Astrocyte (in vitro differentiated cells and primary cell): Measurements from ENCODE around the gene ST6GALNAC2. TPM values are rescaled to one million over a fixed set of nuclear protein-coding genes. Genes with fewer than 3 reads are reported as not detected.
A peak's percentile ranks its signal among the peaks of the same experiment; 100 is the strongest.
"Not testable (repeated sequence)": the region's sequence is repeated elsewhere in the genome, so short reads cannot be mapped to it uniquely, and the experiment has no call there.

Experiments used
- DNase-seq: peaks from one replicate; pipeline ENCODE4 v3.0.0-alpha.2; 2010; ENCODE audit warnings: low read depth
- FAIRE-seq: peaks from 2 replicates; lab custom pipeline; 2011; peaks lifted over from hg19 to GRCh38; lab: Jason Lieb, UNC
- H2AFZ ChIP-seq: 2 replicates; pipeline ENCODE4 v1.6.0; 2012; ENCODE audit warnings: low read depth, low read length, inconsistent platforms
- H3K27ac ChIP-seq: 2 replicates; pipeline ENCODE4 v1.5.1; 2011; ENCODE audit warnings: low read depth, low read length, inconsistent platforms
- H3K27me3 ChIP-seq: 2 replicates; pipeline ENCODE4 v1.6.0; 2011; ENCODE audit warnings: low read length, inconsistent platforms; ENCODE audit not compliant: insufficient read depth
- H3K36me3 ChIP-seq: 2 replicates; pipeline ENCODE4 v1.5.1; 2011; ENCODE audit warnings: low read length, inconsistent platforms; ENCODE audit not compliant: insufficient read depth
- H3K4me1 ChIP-seq: 2 replicates; pipeline ENCODE4 v1.5.1; 2011; ENCODE audit warnings: low read length, inconsistent platforms; ENCODE audit not compliant: insufficient read depth
- H3K4me2 ChIP-seq: 2 replicates; pipeline ENCODE4 v1.6.0; 2012; ENCODE audit warnings: low read length, inconsistent platforms
- H3K4me3 ChIP-seq: 2 replicates; pipeline ENCODE4 v1.5.1; 2011; ENCODE audit warnings: low read depth, mild to moderate bottlenecking, low read length, inconsistent platforms; ENCODE audit not compliant: insufficient read depth
- H3K79me2 ChIP-seq: 2 replicates; pipeline ENCODE4 v1.6.0; 2012; ENCODE audit warnings: mild to moderate bottlenecking, low read length, inconsistent platforms; ENCODE audit not compliant: insufficient read depth
- H3K9ac ChIP-seq: 2 replicates; pipeline ENCODE4 v1.6.0; 2012; ENCODE audit warnings: mild to moderate bottlenecking, low read length, inconsistent platforms
- H3K9me3 ChIP-seq: 2 replicates; pipeline ENCODE4 v1.5.1; 2012; ENCODE audit warnings: low read depth, mild to moderate bottlenecking, low read length, inconsistent platforms; ENCODE audit not compliant: insufficient read depth
- H4K20me1 ChIP-seq: 2 replicates; pipeline ENCODE4 v1.6.0; 2012; ENCODE audit warnings: low read length, inconsistent platforms; ENCODE audit not compliant: insufficient read depth
- H3K27ac Mint-ChIP-seq: one replicate; pipeline ENCODE4 v1.8.0; 2021; ENCODE audit warnings: mild to moderate bottlenecking, mixed read lengths; ENCODE audit not compliant: unreplicated experiment
- H3K27me3 Mint-ChIP-seq: one replicate; pipeline ENCODE4 v1.8.0; 2021; ENCODE audit warnings: low read depth, mixed read lengths; ENCODE audit not compliant: unreplicated experiment
- H3K36me3 Mint-ChIP-seq: one replicate; pipeline ENCODE4 v1.8.0; 2021; ENCODE audit warnings: low read depth, mixed read lengths; ENCODE audit not compliant: unreplicated experiment
- H3K4me1 Mint-ChIP-seq: one replicate; pipeline ENCODE4 v1.8.0; 2021; ENCODE audit warnings: low read depth, mixed read lengths; ENCODE audit not compliant: unreplicated experiment
- H3K4me3 Mint-ChIP-seq: one replicate; pipeline ENCODE4 v1.8.0; 2021; ENCODE audit warnings: mild to moderate bottlenecking, moderate library complexity, mixed read lengths; ENCODE audit not compliant: unreplicated experiment
- H3K9me3 Mint-ChIP-seq: one replicate; pipeline ENCODE4 v1.8.0; 2021; ENCODE audit warnings: mild to moderate bottlenecking, mixed read lengths; ENCODE audit not compliant: unreplicated experiment
- EZH2 ChIP-seq: IDR thresholded peaks from 2 replicates; pipeline ENCODE4 v1.6.1; 2012; ENCODE audit warnings: mild to moderate bottlenecking, low read length, inconsistent platforms; ENCODE audit not compliant: insufficient read depth
- total RNA-seq: library from RNA; stranded (reverse); gene quantifications from 2 replicates; pipeline ENCODE4 v1.2.1, GENCODE V29; 2021
- TF ChIP-seq, protein P1 (sequence below): IDR thresholded peaks from 2 replicates; pipeline ENCODE4 v1.5.1; 2011; ENCODE audit warnings: low read depth, mild to moderate bottlenecking, inconsistent platforms, low read length, moderate library complexity; ENCODE audit not compliant: insufficient read depth

Gene ST6GALNAC2
- total RNA-seq, 1 donor from 2014 or later: 0.79 TPM

DNA sequence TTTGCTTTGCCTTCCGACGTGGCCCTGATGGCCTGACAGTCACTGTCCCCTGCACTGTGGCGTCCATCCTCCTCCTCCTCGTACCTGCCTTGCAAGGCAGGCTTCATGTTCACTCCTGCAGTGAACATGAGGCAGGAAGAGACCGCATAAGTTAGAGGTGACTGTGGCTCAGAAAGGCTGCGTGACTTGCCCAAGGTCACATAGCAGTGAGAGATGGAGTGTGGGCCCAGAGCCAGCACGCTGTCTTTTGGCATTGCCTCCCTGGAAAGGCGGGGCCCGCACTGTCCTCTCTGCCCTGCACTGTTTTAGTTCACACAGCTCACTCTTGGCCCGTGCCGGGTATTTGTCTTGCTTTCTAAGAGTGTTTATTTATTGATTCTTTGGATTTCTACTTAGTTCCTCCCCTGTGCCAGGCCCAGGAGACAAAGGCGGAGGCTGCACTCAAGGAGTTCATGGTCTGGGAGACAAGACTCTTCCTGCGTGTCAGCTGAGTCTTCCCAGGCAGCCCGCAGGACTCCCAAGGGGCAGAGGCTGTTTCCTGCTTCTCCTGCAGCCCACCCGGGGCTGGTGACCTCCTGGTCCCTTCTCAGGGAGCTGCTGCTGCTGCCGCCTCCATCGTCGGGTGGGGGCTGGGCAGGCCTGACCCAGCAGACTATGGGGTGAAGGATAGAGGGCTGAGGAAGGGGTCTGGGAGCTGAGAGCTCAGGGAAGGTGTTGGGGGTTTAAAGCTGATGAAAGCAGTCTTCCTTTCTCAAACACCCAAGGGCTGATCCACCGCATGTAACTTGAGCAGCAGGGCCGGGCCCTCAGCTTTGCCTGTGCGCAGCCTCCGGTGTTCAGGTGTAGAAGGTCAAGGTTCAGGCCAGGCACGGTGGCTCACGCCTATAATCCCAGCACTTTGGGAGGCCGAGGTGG is 60.8 kb downstream of the ST6GALNAC2 start:
- DNase-seq (no peak), FAIRE-seq (no peak)
- Mint-ChIP-seq H3K4me3 (no peak overlapping the region), H3K27ac (no peak overlapping the region), H3K27me3 (peaks cover 17% of the 10 kb centered on the region), H3K36me3 (no peaks in the 10 kb centered on the region), H3K4me1 (peaks cover 6% of the 10 kb centered on the region), H3K9me3 (no peaks in the 10 kb centered on the region)
- H2AFZ ChIP-seq: peak overlapping the region; percentile 13
- peak overlapping the region; percentile 10 for H3K9ac ChIP-seq
- no peak overlapping the region for H3K4me3 ChIP-seq
- H3K4me2 ChIP-seq: peak overlapping the region; percentile 34
- no peaks in the 10 kb centered on the region for H3K27me3 ChIP-seq
- no peaks in the 10 kb centered on the region for H3K36me3 ChIP-seq
- no peaks in the 10 kb centered on the region for H3K9me3 ChIP-seq
- no peaks in the 10 kb centered on the region for H3K79me2 ChIP-seq
- H4K20me1 ChIP-seq: no peaks in the 10 kb centered on the region
- TF ChIP-seq EZH2: no peak
- TF ChIP-seq, protein P1, sequence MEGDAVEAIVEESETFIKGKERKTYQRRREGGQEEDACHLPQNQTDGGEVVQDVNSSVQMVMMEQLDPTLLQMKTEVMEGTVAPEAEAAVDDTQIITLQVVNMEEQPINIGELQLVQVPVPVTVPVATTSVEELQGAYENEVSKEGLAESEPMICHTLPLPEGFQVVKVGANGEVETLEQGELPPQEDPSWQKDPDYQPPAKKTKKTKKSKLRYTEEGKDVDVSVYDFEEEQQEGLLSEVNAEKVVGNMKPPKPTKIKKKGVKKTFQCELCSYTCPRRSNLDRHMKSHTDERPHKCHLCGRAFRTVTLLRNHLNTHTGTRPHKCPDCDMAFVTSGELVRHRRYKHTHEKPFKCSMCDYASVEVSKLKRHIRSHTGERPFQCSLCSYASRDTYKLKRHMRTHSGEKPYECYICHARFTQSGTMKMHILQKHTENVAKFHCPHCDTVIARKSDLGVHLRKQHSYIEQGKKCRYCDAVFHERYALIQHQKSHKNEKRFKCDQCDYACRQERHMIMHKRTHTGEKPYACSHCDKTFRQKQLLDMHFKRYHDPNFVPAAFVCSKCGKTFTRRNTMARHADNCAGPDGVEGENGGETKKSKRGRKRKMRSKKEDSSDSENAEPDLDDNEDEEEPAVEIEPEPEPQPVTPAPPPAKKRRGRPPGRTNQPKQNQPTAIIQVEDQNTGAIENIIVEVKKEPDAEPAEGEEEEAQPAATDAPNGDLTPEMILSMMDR: no peak
- no peak overlapping the region for H3K27ac ChIP-seq
- peaks cover 37% of the 10 kb centered on the region for H3K4me1 ChIP-seq

DNA sequence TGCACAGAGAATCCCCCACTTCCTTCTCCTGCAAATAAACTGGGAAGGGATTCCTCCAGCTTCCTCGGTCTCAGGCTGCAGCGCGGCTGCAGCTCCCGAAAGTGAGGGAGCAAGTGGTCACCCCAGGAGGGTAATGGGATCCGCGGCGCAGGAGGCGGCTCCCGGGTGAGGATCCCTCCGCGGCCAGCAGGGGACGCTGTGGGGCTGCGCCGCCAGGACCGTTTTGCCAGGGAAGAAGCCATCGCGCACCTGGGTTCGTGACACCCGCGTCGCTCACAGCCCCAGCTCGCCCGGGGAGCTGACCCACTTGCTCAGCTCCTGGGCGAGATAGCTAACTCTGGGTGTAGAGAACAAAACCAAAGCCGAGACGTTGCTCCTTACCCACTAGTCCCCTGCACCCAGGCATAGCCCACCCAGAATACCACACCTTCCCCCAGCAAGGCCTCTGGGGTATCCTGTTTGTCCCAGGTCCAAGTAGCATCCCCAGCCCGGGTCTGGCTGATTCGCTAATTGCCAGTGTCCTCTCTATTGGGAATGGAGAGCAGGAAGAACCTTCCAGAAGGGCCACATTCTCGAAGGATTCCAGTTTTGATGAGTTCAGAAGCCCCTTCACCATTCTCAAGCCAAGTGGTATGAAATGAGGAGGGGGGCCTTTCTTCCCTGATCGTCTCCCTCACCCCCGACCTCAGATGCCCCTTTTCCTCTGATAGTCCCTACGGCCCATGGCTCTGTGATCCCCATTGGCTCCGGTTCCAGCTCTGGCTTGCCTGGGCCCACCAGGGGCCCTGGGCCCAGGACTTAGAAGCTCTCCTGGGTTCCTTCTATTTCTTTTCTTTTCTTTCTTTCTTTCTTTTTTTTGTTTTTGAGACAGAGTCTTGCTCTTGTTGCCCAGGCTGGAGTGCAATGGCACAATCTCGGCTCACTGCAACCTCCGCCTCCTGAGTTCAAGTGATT is 62.3 kb downstream of the ST6GALNAC2 start:
- H3K4me1 ChIP-seq: peaks cover 23% of the 10 kb centered on the region
- no peak overlapping the region for H3K9ac ChIP-seq
- Mint-ChIP-seq H3K4me1 (peaks cover 2% of the 10 kb centered on the region), H3K9me3 (no peaks in the 10 kb centered on the region), H3K27me3 (peaks cover 23% of the 10 kb centered on the region), H3K36me3 (no peaks in the 10 kb centered on the region), H3K27ac (no peak overlapping the region), H3K4me3 (no peak overlapping the region)
- no peak for FAIRE-seq
- H3K27me3 ChIP-seq: no peaks in the 10 kb centered on the region
- TF ChIP-seq, protein P1: peak; percentile 79
- TF ChIP-seq EZH2: no peak
- H3K4me3 ChIP-seq: peak overlapping the region; percentile 37
- peak overlapping the region; percentile 74 for H3K4me2 ChIP-seq
- DNase-seq: no peak
- H3K79me2 ChIP-seq: no peaks in the 10 kb centered on the region
- no peaks in the 10 kb centered on the region for H3K9me3 ChIP-seq
- no peak overlapping the region for H3K27ac ChIP-seq
- H3K36me3 ChIP-seq: no peaks in the 10 kb centered on the region
- no peaks in the 10 kb centered on the region for H4K20me1 ChIP-seq
- peak overlapping the region; percentile 39 for H2AFZ ChIP-seq

DNA sequence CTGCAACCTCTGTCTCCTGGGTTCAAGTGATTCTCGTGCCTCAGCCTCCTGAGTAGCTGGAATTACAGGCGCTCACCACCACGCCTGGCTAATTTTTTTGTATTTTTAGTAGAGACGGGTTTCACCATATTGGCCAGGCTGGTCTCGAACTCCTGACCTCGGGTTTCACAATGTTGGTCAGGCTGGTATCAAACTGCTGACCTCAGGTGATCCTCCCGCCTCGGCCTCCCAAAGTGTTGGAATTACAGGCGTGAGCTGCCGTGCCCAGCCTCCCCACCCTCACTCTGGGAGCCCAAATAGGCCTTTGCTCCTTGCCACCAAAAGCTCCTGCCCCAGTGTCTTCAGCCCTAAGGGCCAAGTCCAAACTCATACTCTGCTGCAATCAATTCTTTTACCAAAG is 64.0 kb downstream of the ST6GALNAC2 start:
- H3K9me3 ChIP-seq: not testable (repeated sequence)

More for the DNA sequence above, 64.0 kb downstream of the ST6GALNAC2 start:
- not testable (repeated sequence) for H3K36me3 Mint-ChIP-seq, H4K20me1 ChIP-seq, H3K27ac Mint-ChIP-seq, H3K9ac ChIP-seq, H3K79me2 ChIP-seq, H3K4me2 ChIP-seq, DNase-seq, H2AFZ ChIP-seq, H3K4me3 ChIP-seq, H3K27ac ChIP-seq, H3K4me3 Mint-ChIP-seq, H3K9me3 Mint-ChIP-seq, FAIRE-seq, H3K4me1 Mint-ChIP-seq, H3K36me3 ChIP-seq, H3K27me3 ChIP-seq
- H3K4me1 ChIP-seq: peaks cover 10% of the 10 kb centered on the region
- H3K27me3 Mint-ChIP-seq: peaks cover 23% of the 10 kb centered on the region
